Activated CD4-positive, alpha-beta T cell treated with anti-CD3 and anti-CD28 coated beads for 24 hours (primary cell): ENCODE results near the gene JTB.

ENCODE experiments used
- DNase-seq, 2 donors: peaks; one replicate each; pipeline ENCODE4 v3.0.0-alpha.2; 2020; ENCODE audit warnings: low read depth in 2 of 2

Gene JTB

DNA sequence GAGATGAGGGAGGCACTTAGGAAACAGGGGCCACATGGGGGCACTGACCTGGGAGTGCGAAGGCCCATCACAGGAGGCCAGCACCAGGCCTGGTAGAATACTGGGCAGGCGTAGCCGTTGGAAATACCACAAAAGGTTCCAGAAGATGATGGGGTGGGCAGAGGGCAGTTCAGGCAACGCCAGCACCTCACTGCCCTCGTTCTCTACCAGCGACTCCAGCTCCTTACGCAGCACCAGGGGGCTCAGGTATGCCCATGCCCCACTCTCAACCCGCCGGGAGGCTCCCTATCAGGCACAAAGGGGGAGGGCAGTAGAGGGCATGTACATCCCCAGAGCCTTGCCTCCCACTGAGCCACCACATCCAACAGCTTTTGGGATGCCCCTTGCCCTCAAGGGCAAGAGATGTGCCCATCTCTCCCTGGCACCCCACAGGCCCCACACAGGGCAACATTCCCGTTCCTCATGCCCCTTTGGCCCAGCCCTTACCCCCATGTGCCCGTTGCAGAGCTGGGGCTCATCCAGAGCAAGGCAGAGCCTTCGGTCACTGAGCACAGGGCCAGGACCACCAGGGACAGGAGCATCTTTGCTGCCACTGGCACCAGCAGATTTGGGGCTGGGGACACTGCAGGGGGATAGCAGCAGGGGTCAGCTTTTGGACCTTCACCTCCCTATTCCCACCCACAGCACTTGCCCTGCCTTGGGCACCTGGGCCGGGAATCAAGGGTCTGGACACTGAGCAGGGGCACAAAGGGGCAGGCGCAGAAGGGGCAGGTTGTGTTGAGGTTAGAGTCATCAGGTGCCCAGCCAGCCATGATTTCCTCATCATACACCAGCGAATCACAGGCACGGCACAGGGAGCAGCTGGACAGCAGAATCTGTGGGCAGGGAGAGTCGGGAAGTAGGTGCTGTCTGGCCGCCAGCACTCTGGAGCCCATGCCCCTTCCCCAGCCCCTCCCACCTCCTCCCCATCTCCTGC lies 45.0 kb downstream of the JTB start:
- DNase-seq: no peak

DNA sequence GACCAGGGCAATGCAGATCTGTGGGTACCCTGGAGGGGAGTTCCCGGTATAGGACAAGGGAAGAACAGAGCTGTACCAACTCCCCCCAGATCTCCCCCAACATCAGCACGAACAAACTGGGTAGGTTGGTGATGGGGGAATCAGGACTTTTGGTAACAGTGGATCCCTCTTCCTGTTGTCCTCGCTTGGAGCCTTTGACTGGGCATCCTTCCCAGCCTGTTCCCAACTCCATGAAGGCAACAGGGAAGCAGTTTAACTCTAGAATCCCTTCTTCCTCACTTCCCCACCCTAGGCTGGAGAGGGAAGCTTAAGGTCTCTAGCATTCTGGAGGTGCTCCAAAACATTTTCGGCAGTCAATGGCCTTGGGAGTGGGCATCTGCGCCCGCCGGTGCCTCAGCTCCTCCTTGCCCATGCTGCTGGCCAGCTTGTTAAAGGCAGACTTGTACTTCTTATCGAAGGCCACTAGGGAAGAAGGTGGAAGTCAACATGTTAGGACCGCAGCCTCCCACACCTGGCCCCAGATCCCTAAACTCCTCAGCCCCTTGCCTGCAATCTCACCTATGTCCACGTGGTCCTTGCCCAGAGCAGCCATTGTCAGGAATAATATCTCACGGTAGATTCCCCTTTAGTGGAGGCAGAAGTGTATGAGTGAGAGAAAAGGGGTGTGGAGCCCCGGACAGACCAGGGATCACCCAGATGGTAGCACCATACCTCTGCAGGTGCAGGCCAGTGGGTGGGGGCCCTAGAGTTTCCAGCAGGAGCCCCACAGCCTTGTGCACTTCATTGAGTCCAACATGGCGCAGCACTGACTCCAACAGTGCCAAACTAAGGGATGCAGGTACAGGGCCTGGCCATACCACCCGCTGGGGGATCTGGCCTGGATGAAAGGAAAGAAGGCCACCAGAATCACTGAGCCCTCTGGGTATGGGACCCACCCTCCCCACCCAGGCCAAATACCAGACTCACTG lies 47.2 kb downstream of the JTB start:
- DNase-seq: no peak

DNA sequence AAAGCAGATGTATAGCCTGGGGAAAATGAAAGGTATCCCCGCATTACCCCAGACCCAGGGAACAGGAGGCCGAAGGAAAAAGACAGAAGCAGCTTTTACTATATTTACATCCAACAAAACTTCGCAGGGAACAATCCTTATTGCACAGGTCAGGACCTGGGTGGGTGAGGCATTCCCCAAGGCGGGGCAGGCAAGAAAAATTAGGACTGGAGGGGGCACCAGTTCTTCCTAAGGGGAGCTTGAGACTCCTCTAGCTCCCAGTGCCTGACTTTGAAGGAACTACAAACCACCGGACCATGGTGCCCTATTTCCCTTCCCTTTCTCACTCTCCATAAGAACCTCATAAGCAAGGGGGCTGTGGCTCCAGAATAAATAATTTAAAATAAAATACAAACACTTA lies 48.0 kb downstream of the JTB start:
- no peak for DNase-seq

DNA sequence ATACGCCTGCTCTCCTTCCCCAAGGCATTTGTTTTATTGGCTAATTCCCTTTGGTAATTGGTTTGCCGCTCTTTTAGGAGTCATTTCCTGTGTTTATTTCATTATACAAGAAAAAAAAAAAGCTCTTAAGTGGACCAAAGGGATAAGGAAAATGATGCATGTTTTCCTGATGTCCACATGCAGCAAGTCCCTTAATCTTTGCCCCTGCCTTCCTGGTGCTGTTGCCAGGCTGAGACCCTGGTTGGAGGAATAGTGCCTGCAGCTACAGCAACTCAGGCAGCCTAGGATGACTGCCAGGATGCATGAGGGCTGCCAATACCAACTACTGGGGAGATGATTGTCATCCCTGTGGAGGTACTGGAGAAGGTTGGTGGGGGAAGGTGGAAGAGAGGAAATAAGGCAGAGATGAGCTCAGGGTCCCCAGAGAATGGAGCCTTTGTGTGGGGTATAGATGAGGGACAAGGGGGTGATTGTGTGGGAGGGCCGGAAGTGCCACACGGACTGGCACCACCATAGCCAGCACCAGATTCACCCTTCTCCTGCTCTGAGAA lies 48.6 kb downstream of the JTB start:
- DNase-seq: no peak

DNA sequence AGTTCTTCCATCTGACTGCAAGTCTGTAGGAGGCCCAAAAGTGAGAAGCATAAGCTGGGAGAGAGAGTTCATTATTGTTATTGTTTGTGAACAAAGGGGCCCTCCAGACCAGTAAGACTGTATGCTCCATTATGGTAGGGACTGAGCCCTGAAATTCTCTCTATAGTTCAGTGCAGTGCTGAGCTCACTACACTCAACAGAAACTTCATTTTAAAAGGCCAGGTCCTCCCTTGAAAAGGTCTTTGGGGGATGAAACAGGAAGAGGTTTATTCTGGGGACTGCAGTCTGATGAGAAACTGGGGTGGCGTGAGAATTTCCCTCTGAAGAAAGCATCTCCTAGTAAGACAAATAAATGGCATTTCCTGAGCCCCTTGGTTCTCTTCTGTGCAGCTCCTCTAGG lies 49.2 kb downstream of the JTB start:
- DNase-seq: no peak

DNA sequence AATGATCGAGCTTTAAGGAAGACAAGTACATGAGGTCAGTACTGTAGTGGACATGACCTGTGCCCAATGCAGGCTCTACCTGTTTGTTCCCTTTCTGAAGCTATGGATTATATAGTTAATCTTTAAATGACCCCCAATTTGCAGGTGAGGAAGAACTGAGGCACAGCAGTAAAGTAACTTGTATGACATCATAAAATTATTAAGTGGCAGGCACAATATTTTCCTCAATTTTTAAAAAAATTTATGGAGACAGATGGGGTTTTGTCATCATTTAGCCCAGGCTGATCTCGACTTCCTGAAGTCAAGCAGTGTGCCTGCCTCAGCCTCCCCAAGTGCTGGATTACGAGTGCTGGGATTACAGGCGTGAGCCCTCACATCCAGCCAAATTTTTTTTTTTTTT lies 51.1 kb downstream of the JTB start:
- DNase-seq: no peak
